GM19438 (cell line): ENCODE results near the gene HOXD9.

Experiments
- ATAC-seq: cut with Tn5 transposase; IDR thresholded peaks from one replicate; pipeline ENCODE4 v1.9.1; 2021; ENCODE audit warnings: low read depth; ENCODE audit not compliant: unreplicated experiment

The HOXD9 gene

DNA sequence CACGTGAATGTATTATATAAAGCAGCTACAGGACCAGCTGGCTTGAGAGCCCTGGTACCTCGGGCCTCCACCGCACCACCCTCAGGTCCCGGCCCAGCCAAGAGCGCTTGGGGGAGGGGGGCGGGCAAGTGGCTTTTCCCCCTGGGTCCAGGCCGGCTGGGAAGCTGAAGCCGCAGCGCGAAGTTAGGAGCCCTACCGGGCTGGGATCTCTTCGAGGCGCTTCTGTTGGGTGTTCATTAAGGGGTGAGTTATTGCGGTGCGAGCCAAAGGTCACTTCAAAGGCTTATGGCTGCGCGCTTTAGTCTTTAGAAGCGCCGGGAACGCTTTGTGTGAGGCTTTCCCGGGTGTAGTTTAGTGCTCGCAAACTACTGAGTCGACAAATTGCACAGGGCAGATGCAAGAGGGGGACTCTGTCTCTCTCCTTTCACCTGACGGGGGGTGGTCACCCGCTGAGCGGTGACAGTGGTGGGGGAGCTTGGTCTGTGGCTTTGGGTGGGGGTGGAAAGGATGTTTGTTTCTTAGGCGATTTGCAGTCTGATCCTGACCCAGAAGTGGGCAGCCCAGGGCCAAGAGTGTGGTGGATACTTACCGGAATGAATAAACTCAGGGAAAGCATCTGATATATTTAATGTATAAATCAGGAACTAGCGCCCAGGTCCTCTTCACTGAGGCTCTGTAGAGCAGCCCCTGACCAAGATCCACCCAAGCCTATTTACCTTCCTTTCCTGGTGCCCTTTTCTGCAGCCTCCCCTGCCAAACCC, 40.6 kb downstream of the HOXD9 start:
- no peak for ATAC-seq

DNA sequence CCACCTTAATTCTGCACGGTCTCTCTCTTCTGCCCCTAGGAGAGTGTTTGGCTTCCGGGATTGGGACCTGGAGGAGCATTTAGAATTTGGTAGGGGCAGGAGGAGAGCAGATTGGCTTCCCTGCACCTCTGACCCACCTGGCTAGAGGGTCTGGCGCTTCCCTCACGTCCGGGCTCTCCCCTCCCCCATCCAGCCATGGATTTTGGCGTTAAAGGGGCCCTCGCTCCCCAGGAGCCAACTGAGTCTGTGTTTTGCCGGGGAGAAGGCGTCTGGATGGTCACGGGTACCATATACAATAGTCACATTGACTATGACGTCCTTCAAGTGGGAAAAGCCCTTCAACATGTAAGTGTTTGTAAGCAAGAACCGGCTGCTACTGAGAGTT, 41.1 kb downstream of the HOXD9 start:
- no peak for ATAC-seq

DNA sequence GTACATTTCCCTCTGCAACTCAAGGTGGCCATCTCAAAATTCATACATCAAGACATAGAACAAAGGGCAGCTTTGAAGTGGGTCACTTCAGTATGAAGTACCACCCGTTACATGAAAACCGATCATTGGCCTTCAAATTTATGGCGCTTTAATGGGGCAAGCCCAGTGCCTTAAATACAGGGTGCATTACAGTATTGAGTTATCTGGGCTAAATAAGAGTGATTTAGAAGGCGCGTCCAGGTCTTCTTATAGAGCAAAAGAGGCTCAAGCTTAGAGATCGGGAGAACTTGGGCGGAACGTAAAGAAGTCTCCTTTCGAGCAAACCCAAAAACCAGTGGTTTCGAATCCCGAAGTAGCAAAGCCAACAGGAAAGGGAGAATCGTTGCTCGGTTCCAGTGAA, 41.7 kb downstream of the HOXD9 start:
- no peak for ATAC-seq

DNA sequence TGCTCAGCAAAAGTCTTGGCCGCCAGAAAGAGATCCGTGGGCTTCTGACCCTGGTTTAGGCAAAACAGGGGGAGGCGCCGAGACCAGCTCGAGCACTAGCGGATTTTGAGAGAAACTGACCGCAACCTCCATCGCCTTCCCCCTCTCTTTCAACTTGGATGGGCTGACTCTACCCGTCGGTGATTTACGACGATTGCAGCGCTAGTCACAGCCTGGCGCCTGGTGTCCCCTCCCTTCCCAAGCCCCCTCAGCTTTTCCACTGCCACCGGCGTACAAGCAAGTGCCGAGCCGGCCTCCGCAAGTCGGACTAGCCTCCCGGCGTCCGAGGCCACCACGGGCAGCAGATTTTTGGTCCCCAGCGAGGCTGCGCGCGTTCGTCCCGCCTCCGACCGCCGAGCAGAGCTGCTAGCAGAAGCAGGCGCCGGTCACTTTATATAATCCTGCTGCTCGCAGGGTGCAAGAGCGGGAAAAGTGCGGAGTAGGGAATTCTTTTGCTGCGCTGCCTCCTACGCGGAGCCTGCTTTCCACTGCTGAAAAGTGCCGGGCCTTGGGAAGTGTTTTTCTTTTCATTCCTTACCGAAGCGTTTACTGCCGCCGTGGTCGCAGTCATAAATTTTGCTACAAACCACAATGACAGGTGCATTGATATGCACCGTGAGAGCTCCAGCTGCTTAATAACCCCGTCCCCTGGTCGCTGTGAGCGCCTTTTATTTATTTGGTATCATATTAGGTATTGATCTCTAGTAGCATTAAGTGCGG, 42.3 kb downstream of the HOXD9 start:
- ATAC-seq = no peak

DNA sequence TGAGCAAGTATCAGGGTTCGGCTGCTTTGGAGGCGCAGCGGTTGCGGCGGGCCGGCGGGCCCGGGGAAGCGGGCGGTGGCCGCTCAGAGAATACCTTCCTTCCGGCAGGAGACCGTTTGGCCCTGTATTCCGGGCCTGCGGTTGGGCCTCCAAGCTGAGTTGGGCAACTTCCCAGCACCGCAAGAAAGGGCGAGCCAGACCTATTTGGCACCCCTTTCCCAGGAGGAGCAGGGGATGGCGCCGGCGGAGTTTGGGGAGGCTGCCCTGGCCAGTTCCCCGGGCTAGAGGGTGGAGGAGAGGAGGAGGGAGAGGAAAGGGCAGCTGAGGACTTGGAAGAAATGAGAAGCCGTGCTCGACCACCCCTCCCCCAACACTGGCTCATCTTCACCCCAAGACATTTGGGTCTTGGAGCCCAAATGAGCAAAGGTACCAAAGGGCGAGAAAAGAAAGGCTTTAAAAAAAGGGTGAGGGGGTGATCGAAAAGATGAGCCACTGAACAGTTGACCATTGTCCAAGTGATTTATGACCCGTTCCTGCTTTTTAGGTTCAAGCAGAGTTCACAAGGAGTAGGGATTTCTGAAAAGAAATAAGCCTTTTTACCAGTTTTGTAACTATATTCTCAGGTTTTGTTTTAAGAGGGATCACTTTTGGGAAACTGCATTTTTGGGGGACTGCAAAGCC, 43.0 kb downstream of the HOXD9 start:
- ATAC-seq = no peak

DNA sequence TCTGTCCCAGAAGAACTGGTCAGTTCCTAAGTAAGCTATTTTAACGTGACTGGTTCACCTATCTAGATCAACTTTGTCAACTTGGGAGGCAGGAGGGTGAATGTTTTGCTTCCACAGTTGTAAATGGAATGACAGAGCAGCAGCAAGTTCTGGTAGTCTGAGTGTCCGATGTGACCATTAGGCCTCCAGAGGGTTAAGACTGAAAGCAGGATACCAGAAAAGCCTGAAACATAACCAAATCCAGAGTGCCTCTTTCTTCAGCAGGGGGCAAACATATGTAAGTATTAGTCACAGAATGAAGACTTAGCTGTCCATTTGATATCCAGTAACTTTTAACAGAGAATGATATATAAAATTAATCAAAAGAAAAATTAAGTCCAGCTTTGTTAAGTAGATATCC, 43.8 kb downstream of the HOXD9 start:
- ATAC-seq = no peak

DNA sequence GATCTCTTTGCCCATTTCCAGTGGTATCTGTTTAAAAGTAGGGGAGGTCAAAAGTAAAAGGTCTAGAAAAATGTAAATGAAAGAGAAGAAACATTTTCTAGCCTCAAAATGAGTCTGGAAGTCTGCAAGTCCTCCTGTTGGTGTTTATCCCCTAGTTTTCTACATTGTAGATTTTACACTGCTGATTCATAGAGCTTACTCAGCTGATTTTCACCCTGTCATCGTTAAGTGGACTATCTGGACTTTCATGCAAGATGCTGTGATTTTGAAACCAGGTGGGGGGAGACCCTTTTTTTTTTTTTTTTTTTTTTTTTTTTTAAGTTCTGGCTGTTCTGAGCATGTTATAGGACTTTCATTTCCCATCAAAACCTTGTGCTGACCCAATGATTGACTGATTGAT, 44.9 kb downstream of the HOXD9 start:
- no peak for ATAC-seq

DNA sequence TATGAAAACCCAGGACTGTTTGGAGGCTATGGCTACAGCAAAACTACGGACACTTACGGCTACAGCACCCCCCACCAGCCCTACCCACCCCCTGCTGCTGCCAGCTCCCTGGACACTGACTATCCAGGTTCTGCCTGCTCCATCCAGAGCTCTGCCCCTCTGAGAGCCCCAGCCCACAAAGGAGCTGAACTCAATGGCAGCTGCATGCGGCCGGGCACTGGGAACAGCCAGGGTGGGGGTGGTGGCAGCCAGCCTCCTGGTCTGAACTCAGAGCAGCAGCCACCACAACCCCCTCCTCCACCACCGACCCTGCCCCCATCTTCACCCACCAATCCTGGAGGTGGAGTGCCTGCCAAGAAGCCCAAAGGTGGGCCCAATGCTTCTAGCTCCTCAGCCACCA, 46.7 kb downstream of the HOXD9 start:
- ATAC-seq = no peak

DNA sequence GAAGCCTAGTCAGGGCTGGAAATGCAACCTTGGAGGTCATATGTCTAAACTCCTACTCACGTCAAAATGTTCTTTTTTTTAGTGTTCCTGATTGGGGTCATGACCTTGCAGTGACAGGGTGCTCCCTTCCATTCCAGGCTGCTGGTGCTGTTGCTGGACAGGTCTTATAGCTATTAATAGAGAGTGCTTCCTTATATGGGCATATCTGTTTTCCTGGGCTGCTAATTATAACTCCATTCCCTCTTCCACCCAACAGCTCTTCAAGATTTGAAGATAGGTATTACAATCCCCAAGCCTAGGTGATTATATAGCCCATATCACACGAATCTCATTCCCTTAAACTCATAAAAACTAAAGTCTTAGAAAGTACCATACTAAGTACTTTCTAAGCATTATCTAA, 47.2 kb downstream of the HOXD9 start:
- ATAC-seq = no peak

DNA sequence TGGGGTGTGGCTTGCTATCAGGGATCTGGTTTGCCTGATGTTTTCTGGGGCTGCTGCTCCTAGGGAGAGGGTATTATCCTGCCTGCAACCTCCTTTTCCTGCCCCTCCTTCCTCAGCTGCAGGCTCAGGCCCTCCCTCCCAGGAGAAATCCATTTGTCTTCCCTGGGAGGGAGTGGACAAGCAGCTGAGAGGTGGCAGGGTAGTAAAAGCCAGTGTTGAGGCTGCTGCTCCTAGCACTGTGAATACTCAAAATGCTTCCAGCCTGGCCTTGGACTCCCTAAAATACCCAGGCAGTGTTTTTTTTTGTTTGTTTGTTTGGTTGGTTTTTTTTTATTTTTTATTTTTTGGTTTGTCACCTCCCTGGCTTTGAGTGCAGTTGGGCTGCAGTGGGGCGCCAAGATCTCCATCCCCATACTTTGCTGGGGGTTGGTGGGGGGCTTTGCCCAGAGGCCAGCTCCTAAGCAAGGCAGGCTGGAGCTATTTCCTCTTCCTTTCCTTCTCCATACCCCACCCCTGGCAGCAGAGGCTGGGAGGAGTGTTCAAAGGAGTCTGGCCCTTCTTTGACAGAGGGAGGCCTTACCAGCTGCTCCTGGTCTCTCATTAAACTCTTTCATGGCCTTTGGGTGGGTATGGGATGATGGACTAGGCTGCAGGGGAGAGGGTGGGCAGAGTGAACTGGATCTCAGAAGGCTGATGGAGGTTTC, 48.2 kb downstream of the HOXD9 start:
- no peak for ATAC-seq

DNA sequence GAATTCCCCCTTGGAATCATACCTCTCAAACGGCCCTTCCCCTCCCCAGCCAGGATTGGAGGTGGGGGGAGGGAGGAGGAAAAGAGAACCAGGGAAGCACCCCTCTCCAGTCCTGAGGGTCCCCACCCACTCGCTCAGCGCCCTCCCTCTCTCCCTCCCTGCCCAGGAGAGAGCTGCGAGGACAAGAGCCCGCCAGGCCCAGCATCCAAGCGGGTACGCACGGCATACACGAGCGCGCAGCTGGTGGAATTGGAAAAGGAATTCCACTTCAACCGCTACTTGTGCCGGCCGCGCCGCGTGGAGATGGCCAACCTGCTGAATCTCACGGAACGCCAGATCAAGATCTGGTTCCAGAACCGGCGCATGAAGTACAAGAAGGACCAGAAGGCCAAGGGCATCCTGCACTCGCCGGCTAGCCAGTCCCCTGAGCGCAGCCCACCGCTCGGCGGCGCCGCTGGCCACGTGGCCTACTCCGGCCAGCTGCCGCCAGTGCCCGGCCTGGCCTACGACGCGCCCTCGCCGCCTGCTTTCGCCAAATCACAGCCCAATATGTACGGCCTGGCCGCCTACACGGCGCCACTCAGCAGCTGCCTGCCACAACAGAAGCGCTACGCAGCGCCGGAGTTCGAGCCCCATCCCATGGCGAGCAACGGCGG, 49.0 kb downstream of the HOXD9 start:
- no peak for ATAC-seq

DNA sequence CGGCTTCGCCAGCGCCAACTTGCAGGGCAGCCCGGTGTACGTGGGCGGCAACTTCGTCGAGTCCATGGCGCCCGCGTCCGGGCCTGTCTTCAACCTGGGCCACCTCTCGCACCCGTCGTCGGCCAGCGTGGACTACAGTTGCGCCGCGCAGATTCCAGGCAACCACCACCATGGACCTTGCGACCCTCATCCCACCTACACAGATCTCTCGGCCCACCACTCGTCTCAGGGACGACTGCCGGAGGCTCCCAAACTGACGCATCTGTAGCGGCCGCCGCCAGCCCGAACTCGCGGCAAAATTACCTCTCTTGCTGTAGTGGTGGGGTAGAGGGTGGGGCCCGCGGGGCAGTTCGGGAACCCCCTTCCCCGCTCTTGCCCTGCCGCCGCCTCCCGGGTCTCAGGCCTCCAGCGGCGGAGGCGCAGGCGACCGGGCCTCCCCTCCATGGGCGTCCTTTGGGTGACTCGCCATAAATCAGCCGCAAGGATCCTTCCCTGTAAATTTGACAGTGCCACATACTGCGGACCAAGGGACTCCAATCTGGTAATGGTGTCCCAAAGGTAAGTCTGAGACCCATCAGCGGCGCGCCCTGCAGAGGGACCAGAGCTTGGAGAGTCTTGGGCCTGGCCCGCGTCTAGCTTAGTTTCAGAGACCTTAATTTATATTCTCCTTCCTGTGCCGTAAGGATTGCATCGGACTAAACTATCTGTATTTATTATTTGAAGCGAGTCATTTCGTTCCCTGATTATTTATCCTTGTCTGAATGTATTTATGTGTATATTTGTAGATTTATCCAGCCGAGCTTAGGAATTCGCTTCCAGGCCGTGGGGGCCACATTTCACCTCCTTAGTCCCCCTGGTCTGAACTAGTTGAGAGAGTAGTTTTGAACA, 49.7 kb downstream of the HOXD9 start:
- ATAC-seq = no peak

DNA sequence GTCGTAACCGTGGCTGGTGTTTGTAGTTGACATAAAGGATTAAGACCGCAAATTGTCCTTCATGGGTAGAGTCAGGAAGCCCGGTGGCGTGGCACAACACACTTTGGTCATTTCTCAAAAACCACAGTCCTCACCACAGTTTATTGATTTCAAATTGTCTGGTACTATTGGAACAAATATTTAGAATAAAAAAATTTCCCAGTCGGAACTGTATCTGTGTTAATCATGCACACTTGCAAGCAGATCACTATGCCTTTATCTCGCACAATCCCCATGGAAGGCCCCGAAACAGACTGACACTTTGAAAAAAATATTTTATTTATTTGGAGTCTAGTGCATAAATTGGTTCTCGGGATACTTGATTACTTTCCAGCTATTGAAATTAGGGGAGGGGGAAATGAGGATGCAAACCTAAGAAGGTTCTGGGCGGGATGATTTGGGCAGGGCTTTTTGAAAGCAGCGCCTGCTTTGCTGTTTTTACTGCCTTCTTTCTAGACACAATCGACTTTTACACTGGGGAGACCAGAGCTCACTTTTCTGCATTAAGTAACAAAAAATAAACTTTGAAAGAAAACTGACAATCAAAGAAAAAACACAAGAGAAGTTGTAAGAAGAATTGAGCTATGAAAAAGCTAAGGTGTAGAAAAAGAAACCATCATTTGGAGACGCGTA, 50.5 kb downstream of the HOXD9 start:
- ATAC-seq = no peak

DNA sequence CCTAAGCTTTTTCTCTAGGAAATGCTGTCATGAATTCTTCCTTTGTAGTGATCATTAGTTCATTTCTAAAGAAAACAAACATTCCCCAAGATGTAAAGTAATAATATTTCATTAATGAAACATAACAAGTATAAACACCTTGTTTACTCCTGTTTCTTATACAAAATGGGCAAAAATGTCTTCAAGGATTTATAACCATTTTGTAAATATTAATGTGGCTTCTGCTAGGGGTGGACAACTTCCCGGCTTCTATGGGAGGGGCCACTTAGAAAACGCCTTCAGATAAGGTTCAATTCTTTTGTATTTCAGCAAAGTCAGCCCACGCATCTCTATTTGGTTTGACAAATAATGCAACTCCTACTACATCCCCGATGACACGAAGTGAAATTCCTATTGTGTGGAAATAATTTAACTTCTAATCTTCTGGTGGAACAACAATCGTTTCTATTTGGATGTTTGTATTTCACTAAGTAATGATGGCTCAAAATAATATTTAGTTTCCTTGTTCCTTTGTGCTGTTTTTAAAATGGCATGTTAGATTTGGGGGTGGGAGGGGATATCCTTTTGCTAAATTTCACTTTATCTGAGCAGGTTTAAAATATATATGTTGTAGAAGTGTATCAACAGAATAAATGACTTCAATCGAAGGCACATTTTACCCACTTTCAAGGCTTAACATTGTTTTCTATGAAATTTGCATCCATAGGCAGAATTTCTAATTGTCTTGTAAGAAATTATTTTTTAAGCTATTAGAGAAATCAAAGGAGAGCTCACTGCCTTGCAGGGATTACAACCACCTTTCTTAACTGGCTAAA, 51.3 kb downstream of the HOXD9 start:
- no peak for ATAC-seq

DNA sequence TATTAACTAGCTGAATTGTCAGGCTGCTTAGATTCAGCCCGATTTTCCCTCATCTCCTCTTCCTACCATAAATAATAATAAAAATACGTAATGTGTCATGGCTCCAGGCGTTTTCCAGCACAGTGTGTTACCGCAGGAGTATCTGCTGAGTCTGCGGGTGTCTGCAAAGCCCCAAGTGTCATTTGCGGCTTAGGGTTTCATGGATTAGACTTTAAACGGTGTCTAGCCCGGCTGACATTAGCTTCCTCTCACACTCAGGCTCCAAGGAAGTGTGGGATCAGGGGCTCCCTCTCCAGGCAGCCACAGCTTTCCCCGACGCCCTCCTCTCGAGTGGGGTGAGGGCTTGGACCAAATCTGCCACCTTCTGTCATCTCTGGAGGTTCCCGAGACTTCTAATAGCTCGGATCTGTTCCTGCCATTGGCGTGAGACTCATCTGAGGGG, 51.9 kb downstream of the HOXD9 start:
- no peak for ATAC-seq
